Osteocyte (in vitro differentiated cells): ENCODE data around the gene RWDD1. TPM values are rescaled to one million over a fixed set of nuclear protein-coding genes. Genes with fewer than 3 reads are reported as not detected.

Experiments used
- DNase-seq: peaks from one replicate; pipeline ENCODE4 v3.0.0; 2021; ENCODE audit warnings: mixed read lengths; ENCODE audit not compliant: unreplicated experiment; ENCODE audit errors: extremely low spot score
- H3K27ac Mint-ChIP-seq: one replicate; pipeline ENCODE4 v1.8.0; 2021; ENCODE audit warnings: mild to moderate bottlenecking, mixed read lengths; ENCODE audit not compliant: unreplicated experiment
- H3K27me3 Mint-ChIP-seq: one replicate; pipeline ENCODE4 v1.8.0; 2021; ENCODE audit warnings: mixed read lengths; ENCODE audit not compliant: unreplicated experiment
- H3K36me3 Mint-ChIP-seq: one replicate; pipeline ENCODE4 v1.8.0; 2021; ENCODE audit warnings: mixed read lengths; ENCODE audit not compliant: unreplicated experiment
- H3K4me1 Mint-ChIP-seq: one replicate; pipeline ENCODE4 v1.8.0; 2021; ENCODE audit warnings: mixed read lengths; ENCODE audit not compliant: unreplicated experiment
- H3K4me3 Mint-ChIP-seq: one replicate; pipeline ENCODE4 v1.8.0; 2021; ENCODE audit warnings: mild to moderate bottlenecking, moderate library complexity, mixed read lengths; ENCODE audit not compliant: unreplicated experiment
- H3K9me3 Mint-ChIP-seq: one replicate; pipeline ENCODE4 v1.8.0; 2021; ENCODE audit warnings: mixed read lengths; ENCODE audit not compliant: unreplicated experiment
- total RNA-seq: library from RNA; stranded (reverse); gene quantifications from 2 replicates; pipeline ENCODE4 v1.2.1, GENCODE V29; 2021
- TF ChIP-seq, protein P1 (sequence below): fragments of 200-600 bp; sonication (generic); IDR thresholded peaks from 2 replicates; pipeline ENCODE4 v1.5.0; 2021; ENCODE audit warnings: antibody characterized with exemption, mild to moderate bottlenecking, moderate library complexity

RWDD1 gene
- total RNA-seq, 1 donor from 2014 or later = 37.2 TPM

DNA sequence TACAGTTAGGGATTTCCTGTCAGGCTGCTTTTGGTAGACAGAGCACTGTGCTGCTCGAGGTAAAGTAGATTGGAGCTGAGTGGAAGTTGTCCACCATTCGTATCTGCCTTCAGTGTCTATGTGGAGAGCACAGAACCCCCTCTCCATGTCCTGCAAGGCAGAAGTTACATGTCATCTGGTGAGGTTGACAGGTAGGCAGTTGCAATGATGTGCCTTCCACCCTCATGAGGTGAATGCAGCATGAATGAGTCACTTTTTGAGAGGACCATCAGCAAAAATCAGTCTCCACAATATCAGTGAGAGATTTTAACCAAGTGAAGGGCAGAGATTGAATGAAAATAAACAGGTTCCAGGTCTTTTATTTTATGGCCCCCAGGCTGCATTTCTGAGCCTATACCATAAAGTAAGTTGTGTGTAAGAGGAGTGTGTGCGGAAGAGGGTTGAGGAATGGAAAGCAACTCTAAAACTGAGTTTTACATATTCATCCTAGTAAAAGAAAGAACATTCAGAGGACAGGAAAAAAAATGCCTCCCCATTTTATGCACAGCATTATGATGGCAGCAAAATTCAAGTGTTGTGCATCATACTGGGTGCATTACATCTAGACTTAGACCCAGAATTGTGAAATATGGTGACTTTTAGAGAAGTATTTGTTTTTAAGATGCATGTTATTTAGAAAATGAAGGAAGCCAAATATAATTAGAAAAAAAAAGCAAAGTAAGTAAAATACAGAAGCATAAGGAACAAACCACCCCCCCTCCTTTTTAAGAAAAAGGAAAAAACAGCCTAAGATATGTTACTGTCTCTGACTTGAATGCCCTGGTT is 41.6 kb upstream of the RWDD1 start:
- DNase-seq = no peak
- Mint-ChIP-seq H3K27me3 (peaks cover 9% of the 10 kb centered on the region), H3K27ac (no peak overlapping the region), H3K4me3 (no peak overlapping the region), H3K4me1 (peaks cover 16% of the 10 kb centered on the region), H3K9me3 (no peaks in the 10 kb centered on the region), H3K36me3 (no peaks in the 10 kb centered on the region)
- TF ChIP-seq, protein P1, sequence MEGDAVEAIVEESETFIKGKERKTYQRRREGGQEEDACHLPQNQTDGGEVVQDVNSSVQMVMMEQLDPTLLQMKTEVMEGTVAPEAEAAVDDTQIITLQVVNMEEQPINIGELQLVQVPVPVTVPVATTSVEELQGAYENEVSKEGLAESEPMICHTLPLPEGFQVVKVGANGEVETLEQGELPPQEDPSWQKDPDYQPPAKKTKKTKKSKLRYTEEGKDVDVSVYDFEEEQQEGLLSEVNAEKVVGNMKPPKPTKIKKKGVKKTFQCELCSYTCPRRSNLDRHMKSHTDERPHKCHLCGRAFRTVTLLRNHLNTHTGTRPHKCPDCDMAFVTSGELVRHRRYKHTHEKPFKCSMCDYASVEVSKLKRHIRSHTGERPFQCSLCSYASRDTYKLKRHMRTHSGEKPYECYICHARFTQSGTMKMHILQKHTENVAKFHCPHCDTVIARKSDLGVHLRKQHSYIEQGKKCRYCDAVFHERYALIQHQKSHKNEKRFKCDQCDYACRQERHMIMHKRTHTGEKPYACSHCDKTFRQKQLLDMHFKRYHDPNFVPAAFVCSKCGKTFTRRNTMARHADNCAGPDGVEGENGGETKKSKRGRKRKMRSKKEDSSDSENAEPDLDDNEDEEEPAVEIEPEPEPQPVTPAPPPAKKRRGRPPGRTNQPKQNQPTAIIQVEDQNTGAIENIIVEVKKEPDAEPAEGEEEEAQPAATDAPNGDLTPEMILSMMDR = no peak

DNA sequence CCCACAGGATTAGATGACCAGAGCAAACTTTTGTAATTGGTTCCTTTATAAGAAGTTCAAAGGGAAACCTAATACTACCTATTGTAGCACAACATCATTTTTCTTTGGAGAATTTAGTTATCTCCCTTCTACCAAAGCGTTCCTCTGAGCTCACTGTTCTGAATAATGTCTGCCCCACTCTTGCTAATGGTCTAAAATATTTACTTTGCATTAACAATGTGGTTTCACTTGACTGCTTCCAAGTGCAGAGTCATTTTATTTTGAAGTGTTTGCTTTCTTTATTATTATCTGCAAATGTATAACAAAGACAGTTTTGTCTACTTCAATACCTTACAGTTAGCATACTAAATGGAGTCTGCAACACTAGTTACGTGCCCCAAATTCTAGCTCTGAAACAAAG is 40.9 kb upstream of the RWDD1 start:
- Mint-ChIP-seq H3K4me3 (no peak overlapping the region), H3K27ac (no peak overlapping the region), H3K27me3 (peaks cover 9% of the 10 kb centered on the region), H3K4me1 (peaks cover 16% of the 10 kb centered on the region), H3K36me3 (no peaks in the 10 kb centered on the region), H3K9me3 (no peaks in the 10 kb centered on the region)
- DNase-seq = no peak
- TF ChIP-seq, protein P1 = no peak

DNA sequence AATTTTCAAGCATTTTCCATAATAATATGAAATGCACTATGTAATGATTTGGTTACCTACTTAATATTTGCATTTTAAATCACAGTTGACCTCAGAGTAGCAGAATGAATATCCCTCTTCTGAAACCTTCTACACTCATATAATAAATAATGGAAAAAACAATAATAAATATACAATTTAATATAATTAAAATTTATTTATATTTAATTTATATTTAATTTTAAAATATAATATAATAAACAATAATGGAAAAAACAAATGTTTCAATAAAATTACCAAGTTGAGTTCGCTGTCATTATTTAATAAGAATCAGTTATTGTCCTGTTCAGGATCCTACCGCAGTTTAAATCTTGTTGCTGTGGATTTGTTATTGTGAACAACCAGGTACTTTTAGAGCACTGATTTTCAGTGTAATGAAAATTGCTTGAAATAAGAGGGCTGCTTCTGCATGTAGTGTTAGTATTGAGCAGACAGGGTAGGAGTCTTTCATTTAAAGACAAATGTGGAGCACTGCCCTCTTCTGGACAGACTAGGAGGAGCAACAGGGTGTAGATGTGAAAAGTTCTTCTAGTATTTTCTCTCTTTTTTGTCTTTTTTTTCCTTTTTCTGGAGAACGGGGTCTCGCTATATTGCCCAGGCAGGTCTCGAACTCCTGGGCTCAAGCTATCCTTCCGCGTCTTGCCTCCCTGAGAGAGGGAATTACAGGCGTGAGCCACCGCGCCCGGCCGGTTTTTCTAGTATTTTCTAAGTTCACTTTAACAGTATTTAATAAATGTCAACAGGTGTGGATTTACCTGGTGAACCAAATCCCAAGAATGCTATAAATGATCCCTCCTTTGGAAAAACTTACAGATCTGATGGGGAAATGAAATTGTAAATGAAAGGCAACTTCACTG is 39.4 kb upstream of the RWDD1 start:
- DNase-seq = no peak
- TF ChIP-seq, protein P1 = peak; percentile 84
- Mint-ChIP-seq H3K9me3 (no peaks in the 10 kb centered on the region), H3K4me3 (no peak overlapping the region), H3K36me3 (no peaks in the 10 kb centered on the region), H3K27ac (no peak overlapping the region), H3K4me1 (peaks cover 16% of the 10 kb centered on the region), H3K27me3 (peaks cover 9% of the 10 kb centered on the region)

DNA sequence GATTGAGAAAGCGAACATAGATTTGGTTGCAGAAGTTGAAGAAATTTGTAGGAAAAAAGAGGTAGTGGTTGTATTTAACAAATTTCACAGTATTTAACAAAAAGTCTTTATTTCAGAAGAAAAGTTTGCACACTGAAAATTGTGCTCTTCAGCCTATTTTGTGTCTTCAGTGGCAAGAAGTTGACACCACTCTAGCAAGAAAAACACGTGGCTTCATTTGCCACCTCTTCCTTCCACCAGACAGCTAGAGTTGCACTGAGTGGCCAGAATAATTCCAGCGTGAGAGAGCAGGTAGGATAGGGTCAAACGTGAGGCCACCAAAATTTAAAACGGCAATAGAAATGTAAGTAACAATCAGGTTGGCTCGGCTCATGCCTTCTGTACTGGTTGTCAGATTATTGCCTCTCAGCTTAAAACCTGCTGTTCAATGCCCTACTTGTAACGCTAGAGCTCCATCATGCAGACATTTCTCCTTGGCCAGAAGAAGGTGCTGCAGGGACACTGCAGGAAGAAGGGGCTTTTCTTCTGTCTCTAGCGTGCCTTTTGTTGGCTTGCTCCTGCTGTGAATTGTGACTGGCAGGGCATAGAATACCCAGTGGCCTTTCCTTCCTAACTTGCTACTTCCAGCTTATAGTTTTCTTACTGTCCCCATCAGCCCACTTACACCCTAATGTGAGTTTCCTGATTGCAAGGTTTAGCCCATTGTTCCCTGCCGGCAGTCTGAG is 37.9 kb upstream of the RWDD1 start:
- Mint-ChIP-seq H3K9me3 (no peaks in the 10 kb centered on the region), H3K27me3 (peaks cover 10% of the 10 kb centered on the region), H3K4me3 (no peak overlapping the region), H3K36me3 (no peaks in the 10 kb centered on the region), H3K4me1 (peaks cover 13% of the 10 kb centered on the region), H3K27ac (no peak overlapping the region)
- DNase-seq = no peak
- TF ChIP-seq, protein P1 = no peak
